ENCODE data around the gene NR6A1.
A peak's percentile ranks its signal among the peaks of the same experiment; 100 is the strongest.

DNA sequence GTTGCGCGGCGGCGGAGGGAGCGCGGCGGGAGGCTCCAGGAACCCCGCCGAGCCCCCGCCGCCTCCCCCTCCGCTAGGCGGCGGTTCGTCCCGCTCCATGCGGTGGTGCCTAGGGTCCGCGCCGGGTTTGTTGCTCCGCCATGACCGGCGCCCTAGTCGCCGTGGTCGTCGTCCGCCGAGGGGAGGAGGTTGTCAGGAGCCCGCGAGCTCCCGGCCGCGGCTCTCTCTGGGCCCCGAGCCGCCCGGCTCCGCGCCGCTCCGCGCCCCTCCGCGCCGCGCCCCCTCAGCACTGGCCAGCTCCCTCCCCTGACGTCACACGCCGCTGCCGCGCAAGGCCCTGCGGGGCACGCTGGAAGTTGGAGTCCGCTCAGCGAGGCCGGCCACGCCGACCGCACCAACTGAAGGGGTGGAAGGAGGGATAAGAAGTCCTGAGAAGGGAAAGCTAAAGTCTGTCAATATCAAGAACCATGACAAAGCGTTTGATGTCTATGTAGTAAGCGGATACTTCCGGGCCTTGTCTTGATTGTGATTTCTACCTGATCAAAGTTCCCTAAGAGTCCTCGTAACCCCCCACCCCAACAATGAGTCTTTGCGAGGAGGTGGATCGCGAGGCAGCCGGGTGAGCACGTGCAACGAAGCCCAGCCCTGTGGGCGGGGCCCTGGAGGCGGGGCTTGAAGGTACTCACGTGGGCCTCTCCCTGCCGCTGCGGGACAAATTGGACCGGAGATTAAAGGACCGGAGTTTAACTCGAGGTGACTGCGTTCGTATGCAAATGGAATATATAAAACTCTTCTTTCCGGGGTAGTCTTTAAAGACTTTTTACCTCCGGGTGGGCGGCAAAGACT lies at the start of gene NR6A1:
- TF ChIP-seq, protein P1, sequence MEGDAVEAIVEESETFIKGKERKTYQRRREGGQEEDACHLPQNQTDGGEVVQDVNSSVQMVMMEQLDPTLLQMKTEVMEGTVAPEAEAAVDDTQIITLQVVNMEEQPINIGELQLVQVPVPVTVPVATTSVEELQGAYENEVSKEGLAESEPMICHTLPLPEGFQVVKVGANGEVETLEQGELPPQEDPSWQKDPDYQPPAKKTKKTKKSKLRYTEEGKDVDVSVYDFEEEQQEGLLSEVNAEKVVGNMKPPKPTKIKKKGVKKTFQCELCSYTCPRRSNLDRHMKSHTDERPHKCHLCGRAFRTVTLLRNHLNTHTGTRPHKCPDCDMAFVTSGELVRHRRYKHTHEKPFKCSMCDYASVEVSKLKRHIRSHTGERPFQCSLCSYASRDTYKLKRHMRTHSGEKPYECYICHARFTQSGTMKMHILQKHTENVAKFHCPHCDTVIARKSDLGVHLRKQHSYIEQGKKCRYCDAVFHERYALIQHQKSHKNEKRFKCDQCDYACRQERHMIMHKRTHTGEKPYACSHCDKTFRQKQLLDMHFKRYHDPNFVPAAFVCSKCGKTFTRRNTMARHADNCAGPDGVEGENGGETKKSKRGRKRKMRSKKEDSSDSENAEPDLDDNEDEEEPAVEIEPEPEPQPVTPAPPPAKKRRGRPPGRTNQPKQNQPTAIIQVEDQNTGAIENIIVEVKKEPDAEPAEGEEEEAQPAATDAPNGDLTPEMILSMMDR (IDR thresholded peaks at IDR 0.05): peak; percentile 29
- no peak for TF ChIP-seq EZH2 (IDR thresholded peaks at IDR 0.05)

Measured in neural progenitor cell (in vitro differentiated cells).